ENCODE measurements around the gene CMYA5. TPM values are rescaled to one million over a fixed set of nuclear protein-coding genes. Genes with fewer than 3 reads are reported as not detected.

The CMYA5 gene
- total RNA-seq, 1 experiment from 2014 or later = 0.81 TPM

- no TSS peak for BruUV-seq (replicated peaks)
- POLR2A ChIA-PET (ENCODE audit: unreplicated experiment) = no interaction called here
- Histone ChIP-seq H3K4me2 (no peak overlapping the region), H4K20me1 (ENCODE audit: insufficient read depth) (no peaks in the 10 kb centered on the region), H3F3A (ENCODE audit: insufficient read depth, low read depth) (no peaks in the 10 kb centered on the region), H3K27me3 (ENCODE audit: insufficient read depth, low read depth) (no peaks in the 10 kb centered on the region), H3K27ac (no peak overlapping the region), H3K9me2 (ENCODE audit: insufficient read depth) (no peaks in the 10 kb centered on the region), H3K36me3 (ENCODE audit: low read depth) (no peaks in the 10 kb centered on the region), H3K79me2 (ENCODE audit: low read depth) (no peaks in the 10 kb centered on the region), H3K4me3 (no peak overlapping the region), H3K4me1 (replicated peaks; ENCODE audit: insufficient read depth) (no peaks in the 10 kb centered on the region), H2AFZ (no peak overlapping the region), H3K9me3 (ENCODE audit: insufficient read depth, low read depth) (no peaks in the 10 kb centered on the region)
- intact Hi-C loops (cut with micrococcal nuclease; ENCODE audit: unreplicated experiment) = no loop called here
- no peak for DNase-seq
- TF ChIP-seq CTCF (conservative IDR thresholded peaks at IDR 0.05) (no peak), EZH2 (IDR thresholded peaks at IDR 0.05; ENCODE audit: low read depth) (no peak)
- CTCF ChIA-PET = no interaction called here
Observed at GRCh38 chr5:79794347-79794746, 104.7 kb downstream of the CMYA5 start.

- Histone ChIP-seq H3K9me3 (ENCODE audit: insufficient read depth, low read depth) (no peaks in the 10 kb centered on the region), H4K20me1 (ENCODE audit: insufficient read depth) (no peaks in the 10 kb centered on the region), H3K4me2 (no peak overlapping the region), H3K27ac (no peak overlapping the region), H3K9me2 (ENCODE audit: insufficient read depth) (no peaks in the 10 kb centered on the region), H3K36me3 (ENCODE audit: low read depth) (no peaks in the 10 kb centered on the region), H3K4me3 (no peak overlapping the region), H2AFZ (no peak overlapping the region), H3F3A (ENCODE audit: insufficient read depth, low read depth) (no peaks in the 10 kb centered on the region), H3K27me3 (ENCODE audit: insufficient read depth, low read depth) (no peaks in the 10 kb centered on the region), H3K79me2 (ENCODE audit: low read depth) (no peaks in the 10 kb centered on the region), H3K4me1 (replicated peaks; ENCODE audit: insufficient read depth) (no peaks in the 10 kb centered on the region; the same call in 1 of the 2 replicates)
- TF ChIP-seq CTCF (conservative IDR thresholded peaks at IDR 0.05) = no peak
- no peak for TF ChIP-seq EZH2 (IDR thresholded peaks at IDR 0.05; ENCODE audit: low read depth)
- CTCF ChIA-PET = no interaction called here
- peak in 1 of 2 experiments; percentile 26 for DNase-seq
- BruUV-seq (replicated peaks) = no TSS peak
- intact Hi-C loops (cut with micrococcal nuclease; ENCODE audit: unreplicated experiment) = no loop called here
- POLR2A ChIA-PET (ENCODE audit: unreplicated experiment) = no interaction called here
Observed at GRCh38 chr5:79795764-79796398, 106.2 kb downstream of the CMYA5 start.

GRCh38 chr5:79798893-79799590 lies 109.4 kb downstream of the CMYA5 start:
- no peak for TF ChIP-seq EZH2 (IDR thresholded peaks at IDR 0.05; ENCODE audit: low read depth)
- TF ChIP-seq CTCF (conservative IDR thresholded peaks at IDR 0.05) = no peak
- no peaks in the 10 kb centered on the region for H3K36me3 ChIP-seq (ENCODE audit: low read depth)
- BruUV-seq (replicated peaks) = no TSS peak
- H3K9me3 ChIP-seq (ENCODE audit: insufficient read depth, low read depth) = no peaks in the 10 kb centered on the region
- no peaks in the 10 kb centered on the region; the same call in 1 of the 2 replicates for H3K4me1 ChIP-seq (replicated peaks; ENCODE audit: insufficient read depth)
- ChIA-PET POLR2A (ENCODE audit: unreplicated experiment) (no interaction called here), CTCF (no interaction called here)
- no peaks in the 10 kb centered on the region for H3K9me2 ChIP-seq (ENCODE audit: insufficient read depth)
- H3K27me3 ChIP-seq (ENCODE audit: insufficient read depth, low read depth) = no peaks in the 10 kb centered on the region
- no peak overlapping the region for H3K4me3 ChIP-seq
- H3K27ac ChIP-seq = no peak overlapping the region
- no peak for DNase-seq
- no peak overlapping the region for H3K4me2 ChIP-seq
- H3F3A ChIP-seq (ENCODE audit: insufficient read depth, low read depth) = no peaks in the 10 kb centered on the region
- no peak overlapping the region for H2AFZ ChIP-seq
- no peaks in the 10 kb centered on the region for H3K79me2 ChIP-seq (ENCODE audit: low read depth)
- no peaks in the 10 kb centered on the region for H4K20me1 ChIP-seq (ENCODE audit: insufficient read depth)
- intact Hi-C loops (cut with micrococcal nuclease; ENCODE audit: unreplicated experiment) = no loop called here
